SK-N-SH treated with all-trans-retinoic acid at 6 μM for 48 hours (cell line): Measurements from ENCODE around the gene CAPS2.

ENCODE experiments used
- ATAC-seq: fragments of 200-7000 bp; cut with Tn5 transposase; 3 replicates; pipeline ENCODE4 v1.9.1; 2020; ENCODE audit warnings: mild to moderate bottlenecking, moderate library complexity
- ARNTL ChIP-seq: fragments of 450-650 bp; formaldehyde crosslinking; IDR thresholded peaks from 2 replicates; pipeline ENCODE4 v1.5.0; 2020; ENCODE audit warnings: low read depth, mild to moderate bottlenecking, moderate library complexity, borderline replicate concordance
- BACH2 ChIP-seq: fragments of 250-450 bp; sonication (Bioruptor Pico); IDR thresholded peaks from 2 replicates; pipeline ENCODE4 v1.9.0; 2021; ENCODE audit warnings: mild to moderate bottlenecking, borderline replicate concordance
- CSDC2 ChIP-seq: fragments of 250-450 bp; sonication (Bioruptor Pico); IDR thresholded peaks from 2 replicates; pipeline ENCODE4 v1.5.0; 2020; ENCODE audit warnings: mild to moderate bottlenecking, moderate library complexity
- CSRNP3 ChIP-seq: fragments of 250-450 bp; sonication (Bioruptor Pico); IDR thresholded peaks from 2 replicates; pipeline ENCODE4 v1.5.1; 2021; ENCODE audit warnings: mild to moderate bottlenecking, moderate library complexity
- ESRRG ChIP-seq: fragments of 250-450 bp; sonication (Bioruptor Pico); IDR thresholded peaks from 2 replicates; pipeline ENCODE4 v1.6.1; 2021; ENCODE audit warnings: mild to moderate bottlenecking
- GLIS3 ChIP-seq: fragments of 250-450 bp; sonication (Bioruptor Pico); IDR thresholded peaks from 2 replicates; pipeline ENCODE4 v1.5.0; 2020; ENCODE audit warnings: mild to moderate bottlenecking, moderate library complexity
- ISL1 ChIP-seq: fragments of 250-450 bp; sonication (Bioruptor Pico); IDR thresholded peaks from 2 replicates; pipeline ENCODE4 v2.1.2; 2022; ENCODE audit warnings: mild to moderate bottlenecking, moderate library complexity
- OSR1 ChIP-seq: fragments of 250-450 bp; sonication (Bioruptor Pico); IDR thresholded peaks from 2 replicates; pipeline ENCODE4 v1.8.0; 2022; ENCODE audit warnings: moderate library complexity, mild to moderate bottlenecking, inconsistent platforms
- PATZ1 ChIP-seq: fragments of 250-450 bp; sonication (Bioruptor Pico); IDR thresholded peaks from 2 replicates; pipeline ENCODE4 v1.8.0; 2020; ENCODE audit warnings: mild to moderate bottlenecking, moderate library complexity, borderline replicate concordance
- POU6F1 ChIP-seq: fragments of 250-450 bp; sonication (Bioruptor Pico); IDR thresholded peaks from 2 replicates; pipeline ENCODE4 v1.8.0; 2021; ENCODE audit warnings: low read depth, mild to moderate bottlenecking, moderate library complexity, borderline replicate concordance
- PPARA ChIP-seq: fragments of 250-450 bp; sonication (Bioruptor Pico); IDR thresholded peaks from 2 replicates; pipeline ENCODE4 v1.5.0; 2020; ENCODE audit warnings: mild to moderate bottlenecking, borderline replicate concordance
- RARB ChIP-seq: fragments of 250-450 bp; sonication (Bioruptor Pico); IDR thresholded peaks from 2 replicates; pipeline ENCODE4 v1.8.0; 2021; ENCODE audit warnings: mild to moderate bottlenecking, moderate library complexity
- SNAI2 ChIP-seq: fragments of 250-450 bp; sonication (Bioruptor Pico); IDR thresholded peaks from 2 replicates; pipeline ENCODE4 v1.5.0; 2020; ENCODE audit warnings: mild to moderate bottlenecking, moderate library complexity
- TCF4 ChIP-seq: fragments of 250-450 bp; sonication (Bioruptor Pico); IDR thresholded peaks from 2 replicates; pipeline ENCODE4 v1.8.0; 2021; ENCODE audit warnings: mild to moderate bottlenecking, moderate library complexity, borderline replicate concordance
- TOX ChIP-seq: fragments of 250-450 bp; sonication (Bioruptor Pico); IDR thresholded peaks from 2 replicates; pipeline ENCODE4 v1.8.0; 2021; ENCODE audit warnings: mild to moderate bottlenecking, moderate library complexity, borderline replicate concordance
- TSHZ2 ChIP-seq: fragments of 250-450 bp; sonication (Bioruptor Pico); IDR thresholded peaks from 2 replicates; pipeline ENCODE4 v1.5.0; 2020; ENCODE audit warnings: mild to moderate bottlenecking, moderate library complexity
- ZC3H10 ChIP-seq: fragments of 250-450 bp; sonication (Bioruptor Pico); IDR thresholded peaks from 2 replicates; pipeline ENCODE4 v1.5.1; 2021; ENCODE audit warnings: mild to moderate bottlenecking, moderate library complexity
- ZFP3 ChIP-seq: fragments of 250-450 bp; sonication (Bioruptor Pico); IDR thresholded peaks from 2 replicates; pipeline ENCODE4 v1.5.0; 2020; ENCODE audit warnings: mild to moderate bottlenecking, moderate library complexity
- ZFP30 ChIP-seq: fragments of 450-650 bp; formaldehyde crosslinking; IDR thresholded peaks from 2 replicates; pipeline ENCODE4 v1.5.0; 2022; ENCODE audit warnings: mild to moderate bottlenecking, moderate library complexity
- ZNF565 ChIP-seq: fragments of 450-650 bp; formaldehyde crosslinking; conservative IDR thresholded peaks from 2 replicates; pipeline ENCODE4 v1.5.0; 2020; ENCODE audit warnings: low read depth, mild to moderate bottlenecking, moderate library complexity
- ZNF70 ChIP-seq: fragments of 450-650 bp; formaldehyde crosslinking; IDR thresholded peaks from 2 replicates; pipeline ENCODE4 v1.5.0; 2020; ENCODE audit warnings: mild to moderate bottlenecking, moderate library complexity
- ZNF8 ChIP-seq: fragments of 450-650 bp; formaldehyde crosslinking; IDR thresholded peaks from 2 replicates; pipeline ENCODE4 v1.5.0; 2020; ENCODE audit warnings: mild to moderate bottlenecking, moderate library complexity
- TF ChIP-seq, protein P1 (sequence below): fragments of 250-450 bp; sonication (Bioruptor Pico); IDR thresholded peaks from 2 replicates; pipeline ENCODE4 v1.5.1; 2020; ENCODE audit warnings: low read depth, mild to moderate bottlenecking, moderate library complexity

CAPS2 gene

DNA sequence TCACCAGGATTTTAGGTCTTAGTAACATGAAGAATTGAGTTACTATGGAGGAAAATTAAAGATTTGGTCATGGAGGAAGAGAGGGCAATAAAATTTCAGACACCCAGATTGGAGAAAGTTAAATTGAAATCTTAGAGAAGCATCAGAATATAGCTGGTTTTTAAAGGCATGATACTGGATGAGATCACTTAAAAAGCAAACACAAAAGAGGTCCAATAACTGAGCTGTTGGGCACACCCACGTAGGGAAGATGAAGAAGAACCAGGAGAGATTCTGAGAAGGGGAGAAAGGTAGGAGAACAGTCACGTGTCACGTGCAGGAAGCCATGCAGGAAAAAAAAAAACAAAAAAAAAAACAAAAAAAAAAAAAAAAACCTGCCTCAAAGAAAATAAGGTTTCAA is 18.8 kb downstream of the CAPS2 start:
- TF ChIP-seq TOX (CRISPR knock-in tag): no peak
- TF ChIP-seq ARNTL (CRISPR knock-in tag): no peak
- TF ChIP-seq PPARA (CRISPR knock-in tag): no peak
- no peak for TF ChIP-seq RARB (CRISPR knock-in tag)
- TF ChIP-seq ISL1 (CRISPR knock-in tag): no peak
- no peak for TF ChIP-seq ZNF565 (CRISPR knock-in tag)
- no peak for TF ChIP-seq TSHZ2 (CRISPR knock-in tag)
- no peak for ATAC-seq

- TF ChIP-seq ZFP30 (CRISPR knock-in tag) (no peak), CSDC2 (CRISPR knock-in tag) (no peak), GLIS3 (no peak), CSRNP3 (CRISPR knock-in tag) (no peak), ZC3H10 (CRISPR knock-in tag) (no peak), BACH2 (CRISPR knock-in tag) (no peak), PATZ1 (CRISPR knock-in tag) (no peak), ARNTL (CRISPR knock-in tag) (no peak), ISL1 (CRISPR knock-in tag) (no peak), PPARA (CRISPR knock-in tag) (no peak), ESRRG (no peak)
- ATAC-seq: no peak
Observed at GRCh38 chr12:75308279-75308678, 21.8 kb downstream of the CAPS2 start.

GRCh38 chr12:75305412-75306332 is 24.5 kb downstream of the CAPS2 start:
- ATAC-seq: no peak
- no peak for TF ChIP-seq POU6F1 (CRISPR knock-in tag)
- TF ChIP-seq ZNF8 (CRISPR knock-in tag): no peak
- TF ChIP-seq, protein P1, sequence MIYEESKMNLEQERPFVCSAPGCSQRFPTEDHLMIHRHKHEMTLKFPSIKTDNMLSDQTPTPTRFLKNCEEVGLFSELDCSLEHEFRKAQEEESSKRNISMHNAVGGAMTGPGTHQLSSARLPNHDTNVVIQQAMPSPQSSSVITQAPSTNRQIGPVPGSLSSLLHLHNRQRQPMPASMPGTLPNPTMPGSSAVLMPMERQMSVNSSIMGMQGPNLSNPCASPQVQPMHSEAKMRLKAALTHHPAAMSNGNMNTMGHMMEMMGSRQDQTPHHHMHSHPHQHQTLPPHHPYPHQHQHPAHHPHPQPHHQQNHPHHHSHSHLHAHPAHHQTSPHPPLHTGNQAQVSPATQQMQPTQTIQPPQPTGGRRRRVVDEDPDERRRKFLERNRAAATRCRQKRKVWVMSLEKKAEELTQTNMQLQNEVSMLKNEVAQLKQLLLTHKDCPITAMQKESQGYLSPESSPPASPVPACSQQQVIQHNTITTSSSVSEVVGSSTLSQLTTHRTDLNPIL: no peak
- TF ChIP-seq ESRRG: no peak
- TF ChIP-seq GLIS3: no peak
- no peak for TF ChIP-seq OSR1
- no peak for TF ChIP-seq ZNF565 (CRISPR knock-in tag)
- no peak for TF ChIP-seq ZC3H10 (CRISPR knock-in tag)
- TF ChIP-seq ARNTL (CRISPR knock-in tag): no peak
- no peak for TF ChIP-seq CSRNP3 (CRISPR knock-in tag)
- no peak for TF ChIP-seq SNAI2 (CRISPR knock-in tag)
- TF ChIP-seq ZNF70: no peak
- no peak for TF ChIP-seq CSDC2 (CRISPR knock-in tag)
- no peak for TF ChIP-seq TOX (CRISPR knock-in tag)
- no peak for TF ChIP-seq TCF4
- no peak for TF ChIP-seq ZFP30 (CRISPR knock-in tag)
- no peak for TF ChIP-seq ZFP3
- no peak for TF ChIP-seq PATZ1 (CRISPR knock-in tag)
- no peak for TF ChIP-seq BACH2 (CRISPR knock-in tag)
